D721Med (cell line): ENCODE results near the gene ATP9A.

Source experiments
- DNase-seq: peaks from one replicate; pipeline ENCODE4 v3.0.0; 2011; ENCODE audit warnings: low spot score; ENCODE audit not compliant: insufficient read length
- FAIRE-seq: peaks from 2 replicates; lab custom pipeline; 2011; peaks lifted over from hg19 to GRCh38; lab: Jason Lieb, UNC
- CTCF ChIP-seq: IDR thresholded peaks from 2 replicates; pipeline ENCODE4 v1.5.1; 2012; ENCODE audit warnings: mild to moderate bottlenecking, control low read depth; ENCODE audit not compliant: insufficient read depth; ENCODE audit errors: missing control alignments

The ATP9A gene

DNA sequence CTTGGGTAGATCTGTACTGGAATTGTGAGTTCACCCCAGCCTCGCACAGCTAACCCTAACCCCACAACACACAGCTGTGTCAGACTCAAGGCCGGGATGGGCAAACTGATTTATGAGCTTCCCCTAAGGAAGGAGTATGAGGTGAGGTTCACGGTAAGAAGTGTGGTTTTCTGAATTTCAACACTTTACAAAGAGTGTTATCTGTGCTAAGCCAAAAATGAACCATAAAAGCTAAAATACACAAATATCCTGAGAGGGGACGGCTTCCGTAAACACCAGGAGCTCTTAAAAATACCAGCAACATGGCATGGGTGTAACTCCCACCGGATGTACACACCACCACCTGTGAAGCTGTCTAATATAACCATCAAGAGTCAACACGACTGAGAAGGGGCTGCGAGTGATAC is 101.2 kb downstream of the ATP9A start:
- TF ChIP-seq CTCF: no peak
- FAIRE-seq (no peak), DNase-seq (no peak)

DNA sequence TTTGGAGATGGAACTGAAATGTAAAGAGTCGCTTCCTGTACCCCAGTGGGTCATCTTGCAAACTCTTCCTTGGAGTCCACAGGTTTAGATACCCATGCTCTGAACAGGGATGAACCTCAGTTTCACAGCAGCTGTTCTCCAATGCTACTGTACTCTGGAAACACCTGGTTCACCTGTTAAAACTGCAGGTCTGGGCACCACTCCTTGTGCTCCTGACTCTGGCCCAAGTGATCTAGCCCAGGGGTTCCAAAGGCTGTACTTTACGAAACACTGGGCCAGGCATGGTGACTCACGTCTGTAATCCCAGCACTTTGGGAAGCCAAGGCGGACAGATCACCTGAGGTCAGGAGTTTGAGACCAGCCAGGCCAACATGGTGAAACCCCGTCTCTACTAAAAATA is 102.1 kb downstream of the ATP9A start:
- DNase-seq (no peak), FAIRE-seq (no peak)
- TF ChIP-seq CTCF: no peak

DNA sequence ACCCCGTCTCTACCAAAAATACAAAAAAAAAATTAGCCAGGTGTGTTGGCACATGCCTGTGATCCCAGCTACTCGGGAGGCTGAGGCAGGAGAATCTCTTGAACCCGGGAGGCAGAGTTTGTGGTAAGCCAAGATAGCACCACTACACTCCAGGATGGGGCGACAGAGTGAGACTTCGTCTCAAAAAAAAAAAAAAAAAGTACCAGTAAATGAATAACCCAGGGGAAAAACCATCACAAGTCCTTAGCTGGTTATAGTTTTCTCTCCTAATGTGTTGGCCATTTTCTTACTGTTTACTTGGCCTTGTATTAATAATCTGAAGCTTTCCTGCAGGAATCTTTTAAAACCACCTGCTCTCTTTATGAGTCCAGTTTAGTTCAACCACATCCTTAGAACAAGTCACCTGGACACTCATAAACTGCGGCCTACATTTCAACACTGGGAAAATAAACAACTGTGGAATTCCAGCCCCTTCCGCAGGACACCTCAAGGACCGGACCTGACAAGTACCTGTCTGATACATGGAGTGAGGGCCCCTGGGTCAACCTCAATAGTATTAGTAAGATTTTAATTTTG is 102.6 kb downstream of the ATP9A start:
- no peak for FAIRE-seq
- no peak for TF ChIP-seq CTCF
- no peak for DNase-seq

- FAIRE-seq (no peak), DNase-seq (no peak)
- no peak for TF ChIP-seq CTCF
These were observed 106.5 kb downstream of the ATP9A start for GRCh38 chr20:51661609-51662178.

DNA sequence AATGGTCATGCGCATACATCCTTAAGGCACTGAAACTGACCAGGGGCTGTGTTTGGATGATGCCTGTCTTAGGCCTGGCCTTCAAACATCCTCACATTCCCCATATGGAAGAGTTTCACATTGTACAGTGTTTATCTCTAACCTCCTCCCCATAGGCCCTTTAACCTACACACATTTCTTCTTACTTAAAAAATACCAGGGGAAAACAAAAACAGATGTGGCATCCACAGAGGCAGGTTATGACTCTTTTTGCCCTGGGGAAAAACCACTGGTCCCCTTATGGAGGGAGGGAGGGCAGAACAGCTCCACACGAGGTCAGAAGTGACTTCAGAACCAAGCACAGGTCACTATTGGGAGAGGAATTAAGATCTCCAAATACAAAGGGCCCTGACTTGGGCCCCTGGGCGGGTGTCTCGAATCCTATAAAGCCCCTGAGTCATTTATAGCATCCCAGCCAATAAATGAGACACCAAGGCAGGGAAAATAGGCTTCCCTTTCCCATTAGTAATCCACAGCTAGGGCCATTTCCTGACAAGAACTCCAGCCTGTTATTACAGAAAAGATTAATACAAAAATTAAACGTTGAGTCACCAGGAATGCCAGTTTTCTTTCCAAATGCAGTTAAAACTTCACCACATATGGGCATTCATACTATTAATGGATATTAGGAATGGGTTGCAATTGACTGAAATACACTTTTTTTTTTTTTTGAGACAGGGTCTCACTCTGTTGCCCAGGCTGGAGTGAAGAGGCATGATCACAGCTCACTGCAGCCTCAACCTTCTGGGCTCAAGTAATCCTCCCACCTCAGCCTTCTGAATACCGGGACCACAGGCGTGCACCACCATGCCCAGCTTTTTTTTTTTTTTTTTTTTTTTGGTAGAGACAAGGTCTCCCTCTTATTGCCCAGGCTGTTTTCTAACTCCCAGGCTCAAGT is 107.2 kb downstream of the ATP9A start:
- TF ChIP-seq CTCF: no peak
- FAIRE-seq: no peak
- DNase-seq: no peak

DNA sequence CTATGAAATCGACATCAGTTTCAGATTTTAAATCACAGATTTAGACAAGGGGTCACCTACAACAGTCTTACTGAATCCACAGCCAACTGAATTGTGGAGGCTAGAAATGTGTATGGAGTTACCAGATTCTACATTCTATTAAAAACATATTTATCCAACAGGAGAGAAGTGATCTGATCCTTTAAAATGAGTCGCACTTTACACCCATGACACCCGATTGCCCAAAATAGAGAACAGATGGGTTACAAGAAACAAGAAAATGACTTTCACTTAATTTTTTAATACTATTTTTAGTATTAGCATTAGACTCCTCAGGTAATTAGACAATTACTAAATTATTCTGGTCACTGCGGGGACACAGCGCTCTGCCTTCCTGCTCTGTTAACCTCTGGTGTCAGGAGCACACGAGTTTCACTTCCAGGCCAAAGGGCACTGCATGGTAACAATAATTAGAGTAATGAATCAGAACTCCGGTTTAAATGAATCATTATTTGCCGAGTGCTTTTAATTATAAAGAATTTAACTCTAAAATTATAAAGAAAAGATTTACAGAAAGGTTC is 108.6 kb downstream of the ATP9A start:
- FAIRE-seq (no peak), DNase-seq (no peak)
- no peak for TF ChIP-seq CTCF
